Measurements from ENCODE around the gene P2RY11. TPM values are rescaled to one million over a fixed set of nuclear protein-coding genes. Genes with fewer than 3 reads are reported as not detected.

Gene P2RY11
- total RNA-seq, 4 donors from 2014 or later = 0.80 to 13.8 (median 6.9) TPM

- H3K36me3 ChIP-seq = no peaks in the 10 kb centered on the region
- H3K9me3 ChIP-seq = no peaks in the 10 kb centered on the region
- no peak overlapping the region for H3K4me3 ChIP-seq
- H3K27me3 ChIP-seq = peaks cover 3% of the 10 kb centered on the region
- no peak for DNase-seq
- WGBS, 2 donors (ENCODE audit: low coverage in 1 of 2) = 70 to 77% methylated on average over 4 to 21 of the region's 22 CpGs
- H3K27ac ChIP-seq = no peak overlapping the region
- in situ Hi-C loops (cut with MboI; ENCODE audit: low pct_ligation_motif_present in 1 of 4, low pct_unique_long_range_greater_than_20kb in 1 of 4, low sequenced_read_pairs in 3 of 4) (no loop called here), intact Hi-C loops (cut with DNase I; ENCODE audit: low total_unique reads) (no loop called here)
- TF ChIP-seq CTCF (IDR thresholded peaks at IDR 0.05) = no peak
- TF ChIP-seq POLR2AphosphoS5 (IDR thresholded peaks at IDR 0.05) = no peak
- TF ChIP-seq EP300 (IDR thresholded peaks at IDR 0.05; ENCODE audit: low read depth) = no peak
- TF ChIP-seq POLR2A (IDR thresholded peaks at IDR 0.05) = no peak
- H3K4me1 ChIP-seq = no peaks in the 10 kb centered on the region
Measured at GRCh38 chr19:10070730-10071446, 40.6 kb upstream of the P2RY11 start.

GRCh38 chr19:10074153-10074552 is 37.3 kb upstream of the P2RY11 start:
- no peak for TF ChIP-seq POLR2A (IDR thresholded peaks at IDR 0.05)
- peak in 2 of 5 experiments; percentile 18 to 33 for TF ChIP-seq CTCF (IDR thresholded peaks at IDR 0.05)
- in situ Hi-C loops (cut with MboI; ENCODE audit: low pct_ligation_motif_present in 1 of 4, low pct_unique_long_range_greater_than_20kb in 1 of 4, low sequenced_read_pairs in 3 of 4) = no loop called here
- 51% methylated on average over 2 of the region's 2 CpGs; no CpG with 5 or more reads in 1 of the 2 donors for WGBS, 2 donors (ENCODE audit: low coverage in 1 of 2)
- H3K9me3 ChIP-seq = no peaks in the 10 kb centered on the region
- no peak overlapping the region for H3K27ac ChIP-seq
- H3K27me3 ChIP-seq = no peaks in the 10 kb centered on the region
- intact Hi-C loops (cut with DNase I; ENCODE audit: low total_unique reads) = no loop called here
- H3K36me3 ChIP-seq = no peaks in the 10 kb centered on the region
- DNase-seq = no peak
- H3K4me1 ChIP-seq = no peaks in the 10 kb centered on the region
- H3K4me3 ChIP-seq = no peak overlapping the region

- TF ChIP-seq POLR2AphosphoS5 (IDR thresholded peaks at IDR 0.05) (no peak), EP300 (IDR thresholded peaks at IDR 0.05; ENCODE audit: low read depth) (no peak), CTCF (IDR thresholded peaks at IDR 0.05) (no peak), POLR2A (IDR thresholded peaks at IDR 0.05) (no peak)
- WGBS, 2 donors (ENCODE audit: low coverage in 1 of 2) = 54 to 80% methylated on average over 5 to 6 of the region's 6 CpGs
- H3K9me3 ChIP-seq = no peaks in the 10 kb centered on the region
- H3K36me3 ChIP-seq = no peaks in the 10 kb centered on the region
- no peaks in the 10 kb centered on the region for H3K27me3 ChIP-seq
- no peak overlapping the region for H3K27ac ChIP-seq
- DNase-seq = no peak
- intact Hi-C loops (cut with DNase I; ENCODE audit: low total_unique reads) = no loop called here
- H3K4me3 ChIP-seq = no peak overlapping the region
- H3K4me1 ChIP-seq = no peaks in the 10 kb centered on the region
- in situ Hi-C loops (cut with MboI; ENCODE audit: low pct_ligation_motif_present in 1 of 4, low pct_unique_long_range_greater_than_20kb in 1 of 4, low sequenced_read_pairs in 3 of 4) = no loop called here
Measured at GRCh38 chr19:10076535-10076934, 35.0 kb upstream of the P2RY11 start.

GRCh38 chr19:10078329-10078728 is 33.2 kb upstream of the P2RY11 start:
- no peaks in the 10 kb centered on the region for H3K9me3 ChIP-seq
- H3K4me3 ChIP-seq = no peak overlapping the region
- DNase-seq = no peak
- in situ Hi-C loops (cut with MboI; ENCODE audit: low pct_ligation_motif_present in 1 of 4, low pct_unique_long_range_greater_than_20kb in 1 of 4, low sequenced_read_pairs in 3 of 4) = no loop called here
- intact Hi-C loops (cut with DNase I; ENCODE audit: low total_unique reads) = no loop called here
- whole genome bisulfite sequencing, 2 donors (ENCODE audit: low coverage in 1 of 2) = 57 to 64% methylated on average over 8 of the region's 8 CpGs
- H3K4me1 ChIP-seq = no peaks in the 10 kb centered on the region
- no peak for TF ChIP-seq POLR2A (IDR thresholded peaks at IDR 0.05)
- no peak for TF ChIP-seq POLR2AphosphoS5 (IDR thresholded peaks at IDR 0.05)
- no peak for TF ChIP-seq CTCF (IDR thresholded peaks at IDR 0.05)
- no peak for TF ChIP-seq EP300 (IDR thresholded peaks at IDR 0.05; ENCODE audit: low read depth)
- no peaks in the 10 kb centered on the region for H3K36me3 ChIP-seq
- H3K27me3 ChIP-seq = no peaks in the 10 kb centered on the region
- no peak overlapping the region for H3K27ac ChIP-seq
